Testis (tissue), 3 donors: ENCODE measurements around the gene PRELID3B. TPM values are rescaled to one million over a fixed set of nuclear protein-coding genes. Genes with fewer than 3 reads are reported as not detected.

Experiments
- DNase-seq: peaks from one replicate; pipeline ENCODE4 v3.0.0-alpha.2; 2019
- H3K27ac ChIP-seq, 2 donors: fragments of 200-600 bp; sonication (generic); one replicate each; pipeline ENCODE4 v1.5.1; 2019
- H3K27me3 ChIP-seq: fragments of 200-600 bp; sonication (generic); one replicate; pipeline ENCODE4 v1.5.1; 2019
- H3K36me3 ChIP-seq: fragments of 200-600 bp; sonication (generic); one replicate; pipeline ENCODE4 v1.5.1; 2017; ENCODE audit warnings: low read depth; ENCODE audit errors: missing control alignments
- H3K4me1 ChIP-seq: fragments of 200-600 bp; sonication (generic); one replicate; pipeline ENCODE4 v1.5.1; 2019
- H3K4me3 ChIP-seq, 2 donors: fragments of 200-600 bp; sonication (generic); one replicate each; pipeline ENCODE4 v1.5.1; 2017 to 2019
- H3K9me3 ChIP-seq: fragments of 200-600 bp; sonication (generic); one replicate; pipeline ENCODE4 v1.5.1; 2017
- CTCF ChIP-seq, 3 experiments: fragments of 450-650 bp in 2 of 3; fragments of 200-600 bp in 1 of 3; sonication (generic) in 1 of 3; IDR thresholded peaks; one replicate each; pipeline ENCODE4 v1.5.1; 2016 to 2019; ENCODE audit warnings: antibody characterized with exemption in 3 of 3, mild to moderate bottlenecking in 2 of 3, moderate library complexity in 1 of 3
- POLR2A ChIP-seq: fragments of 450-650 bp; IDR thresholded peaks from one replicate; pipeline ENCODE4 v1.6.1; 2017; ENCODE audit warnings: antibody characterized with exemption, mild to moderate bottlenecking, moderate library complexity
- WGBS, 2 donors: methylation state at CpG; one replicate each; pipeline ENCODE4 v1.1.5; 2018; 5-methylcytosine and 5-hydroxymethylcytosine counted together
- intact Hi-C: fragments of 100-400 bp; cut with DNase I; formaldehyde crosslinking; loops from one replicate; pipeline ENCODE4 v1.15.1; 2023; ENCODE audit warnings: low total_unique reads
- polyA plus RNA-seq: library from polyadenylated mRNA; stranded (reverse); fragments of 350-450 nt; fragmentation: Illumina TruSeq; extraction: RNeasy Lipid Tissue Mini Kit (QIAGEN cat#74804); gene quantifications from one replicate; pipeline ENCODE4 v1.2.3, GENCODE V29; 2014; ENCODE audit warnings: low read depth, low replicate concordance; ENCODE audit not compliant: insufficient read depth
- total RNA-seq, 2 donors: library from RNA; depleted of rRNA; stranded (reverse); fragments of >200 nt; gene quantifications; one replicate each; pipeline ENCODE4 v1.2.3, GENCODE V29; 2016

PRELID3B gene
- total and polyA plus RNA-seq, 3 donors from 2014 or later: 29.1 to 54.3 (median 35.3) TPM

GRCh38 chr20:59040667-59041066 lies 1.9 kb downstream of the PRELID3B start:
- H3K4me3 ChIP-seq: no peak overlapping the region
- intact Hi-C loops: no loop called here
- no peak for TF ChIP-seq CTCF (IDR thresholded peaks at IDR 0.05)
- no peak for TF ChIP-seq POLR2A
- no peak for DNase-seq
- 80 to 85% methylated on average over 5 of the region's 5 CpGs for WGBS, 2 donors
- no peaks in the 10 kb centered on the region for H3K36me3 ChIP-seq
- no peak overlapping the region for H3K27ac ChIP-seq
- H3K4me1 ChIP-seq: peaks cover 14% of the 10 kb centered on the region
- H3K27me3 ChIP-seq: no peaks in the 10 kb centered on the region
- no peaks in the 10 kb centered on the region for H3K9me3 ChIP-seq

GRCh38 chr20:59039233-59039632 lies 3.4 kb downstream of the PRELID3B start:
- WGBS, 2 donors: 79 to 85% methylated on average over 1 of the region's 1 CpG
- no peak for DNase-seq
- Histone ChIP-seq H3K27me3 (no peaks in the 10 kb centered on the region), H3K4me1 (peaks cover 14% of the 10 kb centered on the region), H3K27ac (no peak overlapping the region), H3K9me3 (no peaks in the 10 kb centered on the region), H3K36me3 (no peaks in the 10 kb centered on the region), H3K4me3 (no peak overlapping the region)
- intact Hi-C loops: no loop called here
- no peak for TF ChIP-seq POLR2A
- TF ChIP-seq CTCF (IDR thresholded peaks at IDR 0.05): no peak

DNA sequence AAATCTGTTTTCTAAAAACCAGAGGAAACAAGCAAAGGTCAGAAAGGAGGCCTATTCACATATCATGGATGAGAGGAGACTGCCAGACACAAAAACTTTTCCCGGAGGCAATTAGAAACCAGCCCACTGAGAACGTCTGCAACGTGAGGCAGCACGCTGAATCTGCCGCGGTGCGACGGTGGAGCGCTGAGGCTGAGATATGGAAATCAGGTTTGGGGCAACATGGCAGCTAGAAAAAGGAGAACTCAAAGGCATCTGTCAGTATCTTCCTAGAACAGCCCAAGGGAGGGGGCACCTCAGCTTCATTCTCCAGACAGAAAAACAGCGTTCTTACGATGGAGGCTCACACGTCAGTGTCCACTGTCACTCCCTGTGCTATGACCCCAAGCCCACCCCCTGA lies 5.2 kb downstream of the PRELID3B start:
- H3K4me3 ChIP-seq: no peak overlapping the region
- no peaks in the 10 kb centered on the region for H3K9me3 ChIP-seq
- H3K27ac ChIP-seq: no peak overlapping the region
- H3K27me3 ChIP-seq: no peaks in the 10 kb centered on the region
- H3K4me1 ChIP-seq: peaks cover 10% of the 10 kb centered on the region
- no peak for DNase-seq
- 85 to 87% methylated on average over 12 of the region's 12 CpGs for WGBS, 2 donors
- intact Hi-C loops: no loop called here
- H3K36me3 ChIP-seq: no peaks in the 10 kb centered on the region
- TF ChIP-seq CTCF (IDR thresholded peaks at IDR 0.05): no peak
- no peak for TF ChIP-seq POLR2A

- Histone ChIP-seq H3K27me3 (no peaks in the 10 kb centered on the region), H3K9me3 (no peaks in the 10 kb centered on the region), H3K36me3 (no peaks in the 10 kb centered on the region), H3K4me1 (peaks cover 7% of the 10 kb centered on the region), H3K27ac (no peak overlapping the region), H3K4me3 (no peak overlapping the region)
- DNase-seq: no peak
- intact Hi-C loops: no loop called here
- no peak for TF ChIP-seq POLR2A
- TF ChIP-seq CTCF (IDR thresholded peaks at IDR 0.05): no peak
- WGBS, 2 donors: 95 to 97% methylated on average over 3 of the region's 3 CpGs
Measured at GRCh38 chr20:59035381-59035780, 7.2 kb downstream of the PRELID3B start.

DNA sequence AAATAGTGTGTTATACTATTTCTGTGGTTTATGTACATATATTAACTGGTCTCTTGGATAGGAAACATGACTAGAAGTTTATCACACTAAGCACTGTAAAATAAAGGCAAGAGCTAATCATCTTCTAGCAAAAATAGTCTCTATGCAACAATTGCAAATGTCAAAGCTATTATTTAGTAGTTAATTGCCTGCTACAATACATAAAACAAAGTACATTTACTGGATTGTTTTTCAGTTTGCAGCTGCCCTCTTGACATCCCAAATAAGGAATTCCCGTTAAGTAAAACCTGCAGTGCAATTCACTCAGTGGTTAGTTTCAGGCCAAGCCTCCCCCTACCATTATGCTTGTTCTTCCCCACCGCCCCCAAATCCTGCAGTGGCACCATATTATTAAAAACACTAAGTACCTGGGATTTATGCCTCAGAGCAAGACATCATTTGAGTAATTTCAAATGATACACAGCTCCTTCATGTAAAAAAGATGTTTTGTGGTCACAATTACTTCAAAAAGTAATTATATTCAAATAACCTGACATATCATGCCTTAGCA lies 8.9 kb downstream of the PRELID3B start:
- TF ChIP-seq CTCF (IDR thresholded peaks at IDR 0.05): no peak
- intact Hi-C loops: no loop called here
- H3K36me3 ChIP-seq: no peaks in the 10 kb centered on the region
- no peaks in the 10 kb centered on the region for H3K27me3 ChIP-seq
- peaks cover 18% of the 10 kb centered on the region for H3K4me1 ChIP-seq
- no peak overlapping the region for H3K27ac ChIP-seq
- WGBS, 2 donors: 80 to 82% methylated on average over 2 of the region's 2 CpGs
- H3K4me3 ChIP-seq: no peak overlapping the region
- H3K9me3 ChIP-seq: no peaks in the 10 kb centered on the region
- DNase-seq: no peak
